Liver (tissue), 9 donors: ENCODE data around the gene CEP128. TPM values are rescaled to one million over a fixed set of nuclear protein-coding genes. Genes with fewer than 3 reads are reported as not detected.

ENCODE experiments used
- DNase-seq: peaks from one replicate; pipeline ENCODE4 v3.0.0-alpha.2; 2017; ENCODE audit warnings: low spot score
- H3K27ac ChIP-seq, 2 donors: one replicate each; pipeline ENCODE4 v1.7.0; 2013; ENCODE audit warnings: inconsistent platforms in 2 of 2, low read length in 2 of 2, control low read depth in 1 of 2, low read depth in 1 of 2, mild to moderate bottlenecking in 1 of 2
- H3K27me3 ChIP-seq, 4 donors: one replicate each; pipeline versions ENCODE4 v1.6.1 to v1.7.0; 2013; ENCODE audit warnings: low read length in 3 of 4, inconsistent platforms in 1 of 4, mild to moderate bottlenecking in 1 of 4, moderate library complexity in 1 of 4; ENCODE audit not compliant: control insufficient read depth in 4 of 4, insufficient read depth in 4 of 4
- H3K36me3 ChIP-seq, 4 donors: one replicate each; pipeline versions ENCODE4 v1.6.1 to v1.7.0; 2013; ENCODE audit warnings: low read length in 3 of 4, mild to moderate bottlenecking in 3 of 4, low read depth in 1 of 4, moderate library complexity in 1 of 4; ENCODE audit not compliant: control insufficient read depth in 4 of 4, insufficient read depth in 3 of 4
- H3K4me1 ChIP-seq, 4 donors: one replicate each; pipeline versions ENCODE4 v1.6.1 to v1.7.0; 2013; ENCODE audit warnings: low read length in 3 of 4, mild to moderate bottlenecking in 3 of 4, moderate library complexity in 1 of 4; ENCODE audit not compliant: control insufficient read depth in 4 of 4, insufficient read depth in 4 of 4
- H3K4me3 ChIP-seq, 3 donors: one replicate each; pipeline versions ENCODE4 v1.6.1 to v1.7.0; 2013; ENCODE audit warnings: low read length in 3 of 3, control low read depth in 1 of 3, low read depth in 1 of 3, mild to moderate bottlenecking in 1 of 3
- H3K9ac ChIP-seq, 2 donors: one replicate each; pipeline ENCODE4 v1.7.0; 2013; ENCODE audit warnings: low read length in 2 of 2, mild to moderate bottlenecking in 2 of 2, moderate library complexity in 2 of 2, control low read depth in 1 of 2, low read depth in 1 of 2
- H3K9me3 ChIP-seq, 4 donors: one replicate each; pipeline versions ENCODE4 v1.6.1 to v1.7.0; 2013; ENCODE audit warnings: low read length in 3 of 4; ENCODE audit not compliant: control insufficient read depth in 4 of 4
- CTCF ChIP-seq: fragments of 150-350 bp; IDR thresholded peaks from 2 replicates; pipeline ENCODE4 v1.5.1; 2017; ENCODE audit warnings: improper control_type of control experiment, low read depth, low read length; ENCODE audit not compliant: missing input control
- EGR1 ChIP-seq, 2 donors: IDR thresholded peaks; 2 replicates each; pipeline ENCODE4 v1.6.1; 2016 to 2018; ENCODE audit warnings: antibody characterized with exemption in 2 of 2, low read depth in 2 of 2
- FOXA1 ChIP-seq: IDR thresholded peaks from 2 replicates; pipeline ENCODE4 v1.6.1; 2016; ENCODE audit warnings: antibody characterized with exemption
- FOXA2 ChIP-seq: IDR thresholded peaks from 2 replicates; pipeline ENCODE4 v1.6.1; 2016; ENCODE audit warnings: antibody characterized with exemption
- GABPA ChIP-seq, 2 donors: IDR thresholded peaks in 1 of 2; conservative IDR thresholded peaks in 1 of 2; 2 replicates each; pipeline ENCODE4 v1.6.1; 2016; ENCODE audit warnings: antibody characterized with exemption in 2 of 2, mild to moderate bottlenecking in 1 of 2, moderate library complexity in 1 of 2
- HNF4A ChIP-seq, 2 donors: conservative IDR thresholded peaks; 2 replicates each; pipeline ENCODE4 v1.6.1; 2016; ENCODE audit warnings: antibody characterized with exemption in 2 of 2, mild to moderate bottlenecking in 2 of 2
- HNF4G ChIP-seq: IDR thresholded peaks from 2 replicates; pipeline ENCODE4 v1.6.1; 2016; ENCODE audit warnings: antibody characterized with exemption
- JUND ChIP-seq, 2 donors: IDR thresholded peaks; 2 replicates each; pipeline ENCODE4 v1.6.1; 2016; ENCODE audit warnings: antibody characterized with exemption in 2 of 2
- MAX ChIP-seq: IDR thresholded peaks from 2 replicates; pipeline ENCODE4 v1.6.1; 2016; ENCODE audit warnings: antibody characterized with exemption
- NR2F2 ChIP-seq: IDR thresholded peaks from 2 replicates; pipeline ENCODE4 v1.6.1; 2016; ENCODE audit warnings: antibody characterized with exemption
- RAD21 ChIP-seq, 2 donors: IDR thresholded peaks; 2 replicates each; pipeline ENCODE4 v1.6.1; 2016; ENCODE audit warnings: antibody characterized with exemption in 2 of 2, mild to moderate bottlenecking in 2 of 2
- REST ChIP-seq: IDR thresholded peaks from 2 replicates; pipeline ENCODE4 v1.6.1; 2016; ENCODE audit warnings: antibody characterized with exemption, mild to moderate bottlenecking
- RXRA ChIP-seq, 2 donors: IDR thresholded peaks; 2 replicates each; pipeline ENCODE4 v1.6.1; 2017 to 2018; ENCODE audit warnings: antibody characterized with exemption in 2 of 2, mild to moderate bottlenecking in 1 of 2
- SP1 ChIP-seq: IDR thresholded peaks from 2 replicates; pipeline ENCODE4 v1.6.1; 2018; ENCODE audit warnings: antibody characterized with exemption, mild to moderate bottlenecking
- TAF1 ChIP-seq: conservative IDR thresholded peaks from 2 replicates; pipeline ENCODE4 v1.6.1; 2016; ENCODE audit warnings: antibody characterized with exemption, mild to moderate bottlenecking
- YY1 ChIP-seq: IDR thresholded peaks from 2 replicates; pipeline ENCODE4 v1.6.1; 2016; ENCODE audit warnings: antibody characterized with exemption, mild to moderate bottlenecking
- WGBS: extraction: QIAGEN DNeasy Blood & Tissue Kit; methylation state at CpG from one replicate; pipeline ENCODE4 v1.1.7; 2013; 5-methylcytosine and 5-hydroxymethylcytosine counted together
- polyA plus RNA-seq, 2 donors: library from polyadenylated mRNA; stranded (reverse) in 1 of 2; unstranded in 1 of 2; fragments of 200-250 nt in 1 of 2; fragments of >200 nt in 1 of 2; fragmentation: Nextera tagmentation in 1 of 2; extraction: Ambion mirVana in 1 of 2; gene quantifications; one replicate each; pipeline versions ENCODE4 v1.2.1 to v1.2.3, GENCODE V29; 2013 to 2015
- total RNA-seq, 2 donors: library from RNA; depleted of rRNA; stranded (reverse); fragments of >200 nt; gene quantifications; one replicate each; pipeline ENCODE4 v1.2.3, GENCODE V29; 2014
- TF ChIP-seq, protein P1 (sequence below): IDR thresholded peaks from 2 replicates; pipeline ENCODE4 v1.6.1; 2016; ENCODE audit warnings: antibody characterized with exemption
- TF ChIP-seq, protein P2 (sequence below): IDR thresholded peaks from 2 replicates; pipeline ENCODE4 v1.6.1; 2016; ENCODE audit warnings: antibody characterized with exemption
- donor health status: healthy.
- donor health status: healthy.
- donor health status: healthy.
- donor health status: healthy.
- donor health status: healthy.

The CEP128 gene
- total and polyA plus RNA-seq, 4 donors = 0.27 to 3.8 (median 1.4) TPM

DNA sequence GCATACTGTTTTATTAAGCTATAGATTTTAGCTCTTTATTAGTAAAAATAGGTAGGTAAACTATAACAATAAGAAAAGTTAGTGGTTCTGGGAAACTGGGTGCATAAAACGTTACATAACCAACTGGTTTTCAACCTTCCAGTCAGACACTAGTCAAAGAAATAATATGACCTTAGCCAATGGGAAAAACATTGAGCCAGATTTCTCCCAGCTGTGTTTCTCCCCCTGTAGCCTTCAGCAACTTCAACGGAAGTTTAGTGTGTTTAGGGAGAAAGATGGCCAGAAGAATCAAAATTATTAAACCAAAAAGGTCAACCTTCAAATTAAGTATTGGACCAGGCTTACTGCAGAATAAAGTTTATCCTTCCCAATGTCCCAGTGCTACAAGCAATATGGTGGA lies 446.8 kb downstream of the CEP128 start:
- Histone ChIP-seq H3K4me1 (no peaks in the 10 kb centered on the region), H3K4me3 (no peak overlapping the region), H3K27me3 (no peaks in the 10 kb centered on the region), H3K9me3 (no peaks in the 10 kb centered on the region), H3K9ac (no peak overlapping the region), H3K27ac (no peak overlapping the region), H3K36me3 (no peaks in the 10 kb centered on the region)
- 89% methylated on average over 2 of the region's 2 CpGs for WGBS
- DNase-seq = no peak
- TF ChIP-seq REST = no peak

GRCh38 chr14:80493620-80494019 lies 447.9 kb downstream of the CEP128 start:
- H3K36me3 ChIP-seq = no peaks in the 10 kb centered on the region
- no peak overlapping the region for H3K4me3 ChIP-seq
- no peak for DNase-seq
- H3K4me1 ChIP-seq = no peaks in the 10 kb centered on the region
- TF ChIP-seq FOXA2 = no peak
- no peak for TF ChIP-seq TAF1
- TF ChIP-seq CTCF = no peak
- TF ChIP-seq RAD21 (IDR thresholded peaks at IDR 0.05) = no peak
- no peak for TF ChIP-seq EGR1 (IDR thresholded peaks at IDR 0.05; ENCODE audit: low read depth in 2 of 2)
- no peak for TF ChIP-seq YY1
- TF ChIP-seq RXRA (IDR thresholded peaks at IDR 0.05) = no peak
- TF ChIP-seq, protein P1, sequence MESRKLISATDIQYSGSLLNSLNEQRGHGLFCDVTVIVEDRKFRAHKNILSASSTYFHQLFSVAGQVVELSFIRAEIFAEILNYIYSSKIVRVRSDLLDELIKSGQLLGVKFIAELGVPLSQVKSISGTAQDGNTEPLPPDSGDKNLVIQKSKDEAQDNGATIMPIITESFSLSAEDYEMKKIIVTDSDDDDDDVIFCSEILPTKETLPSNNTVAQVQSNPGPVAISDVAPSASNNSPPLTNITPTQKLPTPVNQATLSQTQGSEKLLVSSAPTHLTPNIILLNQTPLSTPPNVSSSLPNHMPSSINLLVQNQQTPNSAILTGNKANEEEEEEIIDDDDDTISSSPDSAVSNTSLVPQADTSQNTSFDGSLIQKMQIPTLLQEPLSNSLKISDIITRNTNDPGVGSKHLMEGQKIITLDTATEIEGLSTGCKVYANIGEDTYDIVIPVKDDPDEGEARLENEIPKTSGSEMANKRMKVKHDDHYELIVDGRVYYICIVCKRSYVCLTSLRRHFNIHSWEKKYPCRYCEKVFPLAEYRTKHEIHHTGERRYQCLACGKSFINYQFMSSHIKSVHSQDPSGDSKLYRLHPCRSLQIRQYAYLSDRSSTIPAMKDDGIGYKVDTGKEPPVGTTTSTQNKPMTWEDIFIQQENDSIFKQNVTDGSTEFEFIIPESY = no peak
- TF ChIP-seq FOXA1 = no peak
- TF ChIP-seq HNF4G = no peak
- TF ChIP-seq SP1 = no peak
- no peak for TF ChIP-seq NR2F2
- TF ChIP-seq REST = no peak
- no peak for TF ChIP-seq JUND (IDR thresholded peaks at IDR 0.05)
- TF ChIP-seq, protein P2, sequence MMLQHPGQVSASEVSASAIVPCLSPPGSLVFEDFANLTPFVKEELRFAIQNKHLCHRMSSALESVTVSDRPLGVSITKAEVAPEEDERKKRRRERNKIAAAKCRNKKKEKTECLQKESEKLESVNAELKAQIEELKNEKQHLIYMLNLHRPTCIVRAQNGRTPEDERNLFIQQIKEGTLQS = no peak
- TF ChIP-seq GABPA (IDR thresholded peaks at IDR 0.05 in 1 of 2, conservative IDR thresholded peaks at IDR 0.05 in 1 of 2) = no peak
- TF ChIP-seq HNF4A (conservative IDR thresholded peaks at IDR 0.05) = no peak
- no peak for TF ChIP-seq MAX
- WGBS = 92% methylated on average over 5 of the region's 5 CpGs
- no peaks in the 10 kb centered on the region for H3K9me3 ChIP-seq
- no peak overlapping the region for H3K9ac ChIP-seq
- H3K27ac ChIP-seq = no peak overlapping the region
- H3K27me3 ChIP-seq = no peaks in the 10 kb centered on the region
